HUDEP-2 (cell line): ENCODE data around the gene CDK15.
"Not testable (repeated sequence)": the region's sequence is repeated elsewhere in the genome, so short reads cannot be mapped to it uniquely, and the experiment has no call there.

Experiments
- DNase-seq, 76 experiments: peaks; one replicate each; lab custom pipeline; 2025; ENCODE audit not compliant: unreplicated experiment in 76 of 76; lab: John Stamatoyannopoulos, UW

Gene CDK15

GRCh38 chr2:201806442-201807170 lies at the start of gene CDK15:
CDK15 (plus strand) TSS chr2:201806537; CDS start chr2:201806665, 128 bp downstream.
- DNase-seq: peak in 1 of 76 experiments; percentile 5

- no peak for DNase-seq
Observed at GRCh38 chr2:201758234-201758633, 48.1 kb upstream of the CDK15 start.

DNA sequence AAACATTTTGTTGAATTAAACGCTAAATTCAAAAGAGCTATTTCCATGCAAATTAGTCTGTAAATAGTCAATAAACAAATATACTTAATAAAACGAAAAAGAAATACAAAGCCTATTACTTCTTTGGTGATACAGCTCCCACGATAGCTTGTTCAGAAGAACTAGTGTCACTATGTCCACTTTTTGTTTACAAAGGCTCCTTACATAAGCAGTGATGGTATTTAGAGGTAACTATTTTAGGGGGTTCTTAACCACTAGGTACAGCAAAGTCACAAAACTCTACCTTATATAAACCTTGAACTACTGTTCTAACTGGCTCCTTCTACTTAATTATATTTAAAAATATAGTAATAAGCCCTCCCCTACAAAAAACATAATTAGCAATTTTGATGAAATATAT lies 47.5 kb upstream of the CDK15 start:
- DNase-seq: no peak

- DNase-seq: no peak
Observed at GRCh38 chr2:201759567-201759966, 46.8 kb upstream of the CDK15 start.

DNA sequence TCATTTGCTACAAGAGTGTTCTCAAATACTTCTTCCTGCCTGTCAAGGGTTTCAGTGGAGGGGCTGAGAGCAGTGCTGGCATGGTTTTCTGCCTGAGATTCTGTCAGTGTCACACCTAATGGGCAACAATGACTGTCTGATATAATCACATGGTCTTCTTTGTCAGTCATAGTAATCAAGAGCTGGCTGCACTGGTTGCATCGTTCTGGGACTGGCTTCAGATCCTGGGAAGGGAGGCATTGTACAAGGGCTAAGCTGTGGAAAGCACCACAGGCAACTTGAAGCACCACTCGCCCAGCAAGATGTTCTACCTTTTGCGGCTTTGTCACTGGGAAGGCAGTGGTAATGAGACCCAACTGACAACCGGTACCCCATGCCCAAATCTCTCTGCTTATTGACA lies 45.2 kb upstream of the CDK15 start:
- DNase-seq: no peak

GRCh38 chr2:201764469-201764868 lies 41.9 kb upstream of the CDK15 start:
- not testable (repeated sequence) for DNase-seq

GRCh38 chr2:201765799-201766198 lies 40.5 kb upstream of the CDK15 start:
- no peak for DNase-seq

DNA sequence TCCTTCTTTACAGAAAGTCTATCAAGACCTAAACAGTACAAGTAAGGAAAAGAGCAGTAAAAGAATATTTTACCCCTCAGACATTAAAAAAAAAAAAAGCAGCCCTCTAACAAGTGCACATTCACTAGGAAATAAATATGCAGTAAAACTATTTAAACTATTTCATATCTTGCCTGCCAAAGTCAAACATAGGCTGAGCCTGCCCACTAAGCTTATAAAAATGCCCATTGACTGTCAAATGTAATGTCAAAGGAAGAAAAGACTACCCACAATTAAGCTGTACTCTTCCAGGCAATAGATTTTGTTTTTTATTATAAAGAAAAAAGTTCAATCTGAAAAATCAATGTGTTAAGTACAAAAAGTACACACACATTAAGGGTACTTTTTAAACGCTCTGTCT lies 37.4 kb upstream of the CDK15 start:
- DNase-seq: no peak

DNA sequence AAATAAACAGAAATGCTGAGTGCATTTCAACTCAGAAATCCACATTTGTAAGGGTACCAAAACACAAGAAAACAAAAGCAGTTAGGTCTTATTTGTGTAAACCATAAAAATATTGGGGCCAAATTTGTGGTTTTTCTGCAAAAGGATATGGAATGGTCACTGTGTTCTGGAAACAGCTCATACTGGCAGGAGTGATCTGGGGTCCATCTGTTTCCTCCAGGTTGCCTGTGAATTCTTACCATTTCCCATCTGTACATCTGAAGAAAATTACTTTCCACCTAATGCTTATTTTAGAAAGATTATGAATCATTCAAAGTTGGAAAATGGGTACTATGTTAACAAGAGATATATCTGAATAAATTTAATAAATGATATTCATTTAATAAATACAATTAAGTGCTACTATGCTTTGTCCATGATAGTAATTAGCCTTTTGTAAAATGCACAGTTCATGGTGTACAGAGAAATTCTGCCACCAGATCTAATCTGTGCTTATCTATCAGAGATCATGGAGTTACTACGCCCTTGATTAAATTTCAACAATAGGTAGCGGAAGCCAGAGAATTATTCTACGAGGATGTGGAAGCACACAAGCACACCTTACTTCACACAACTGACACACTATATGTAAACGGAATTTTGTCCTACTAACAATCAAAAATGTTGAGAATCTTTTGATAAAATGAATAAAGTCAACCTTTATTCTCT lies 36.5 kb upstream of the CDK15 start:
- no peak for DNase-seq

- no peak for DNase-seq
Observed at GRCh38 chr2:201773990-201774389, 32.3 kb upstream of the CDK15 start.

- no peak for DNase-seq
Observed at GRCh38 chr2:201774546-201774945, 31.8 kb upstream of the CDK15 start.

DNA sequence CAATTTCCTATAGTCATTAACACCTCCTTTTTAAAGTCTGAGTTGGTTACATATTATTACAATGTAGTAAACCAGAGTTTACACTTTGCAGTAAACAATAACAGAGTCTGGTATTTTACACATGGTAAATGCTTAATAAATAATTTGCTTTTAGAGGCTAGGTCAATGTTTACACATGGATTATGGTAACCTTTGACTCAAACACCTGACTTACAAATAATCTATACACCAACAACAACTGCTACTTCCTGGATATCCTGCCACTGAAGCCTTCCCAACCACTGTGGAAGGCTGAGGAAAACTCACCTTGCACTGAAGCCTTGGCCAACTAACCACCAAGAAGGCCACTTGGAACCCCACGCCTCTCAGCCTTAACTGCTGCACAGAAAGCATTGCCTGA lies 31.0 kb upstream of the CDK15 start:
- DNase-seq: peak in 3 of 76 experiments; percentile 8 to 18 (median 11)

- peak in 1 of 76 experiments; percentile 4 for DNase-seq
Observed at GRCh38 chr2:201777043-201777442, 29.3 kb upstream of the CDK15 start.

DNA sequence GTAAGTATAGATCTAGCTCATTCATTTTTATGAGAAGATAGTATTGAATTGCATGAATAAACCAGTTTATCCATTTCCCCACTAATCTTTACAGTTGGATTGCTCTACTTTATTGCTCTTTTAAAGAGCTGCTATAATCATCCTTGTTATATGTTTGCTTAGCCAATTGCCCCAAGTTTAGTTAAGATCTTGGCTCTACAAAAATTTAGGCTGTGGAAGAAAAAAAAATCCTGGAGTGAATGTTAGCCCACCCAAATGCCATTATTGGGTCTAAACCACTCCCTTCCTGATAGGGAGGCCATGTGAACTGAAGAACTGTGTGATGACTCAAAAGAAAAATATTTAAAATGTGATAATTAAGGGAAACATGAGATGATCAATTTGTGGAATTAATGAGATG lies 28.5 kb upstream of the CDK15 start:
- DNase-seq: no peak

- DNase-seq: peak in 22 of 76 experiments; percentile 12 to 73 (median 40)
Observed at GRCh38 chr2:201779901-201780673, 26.2 kb upstream of the CDK15 start.

DNA sequence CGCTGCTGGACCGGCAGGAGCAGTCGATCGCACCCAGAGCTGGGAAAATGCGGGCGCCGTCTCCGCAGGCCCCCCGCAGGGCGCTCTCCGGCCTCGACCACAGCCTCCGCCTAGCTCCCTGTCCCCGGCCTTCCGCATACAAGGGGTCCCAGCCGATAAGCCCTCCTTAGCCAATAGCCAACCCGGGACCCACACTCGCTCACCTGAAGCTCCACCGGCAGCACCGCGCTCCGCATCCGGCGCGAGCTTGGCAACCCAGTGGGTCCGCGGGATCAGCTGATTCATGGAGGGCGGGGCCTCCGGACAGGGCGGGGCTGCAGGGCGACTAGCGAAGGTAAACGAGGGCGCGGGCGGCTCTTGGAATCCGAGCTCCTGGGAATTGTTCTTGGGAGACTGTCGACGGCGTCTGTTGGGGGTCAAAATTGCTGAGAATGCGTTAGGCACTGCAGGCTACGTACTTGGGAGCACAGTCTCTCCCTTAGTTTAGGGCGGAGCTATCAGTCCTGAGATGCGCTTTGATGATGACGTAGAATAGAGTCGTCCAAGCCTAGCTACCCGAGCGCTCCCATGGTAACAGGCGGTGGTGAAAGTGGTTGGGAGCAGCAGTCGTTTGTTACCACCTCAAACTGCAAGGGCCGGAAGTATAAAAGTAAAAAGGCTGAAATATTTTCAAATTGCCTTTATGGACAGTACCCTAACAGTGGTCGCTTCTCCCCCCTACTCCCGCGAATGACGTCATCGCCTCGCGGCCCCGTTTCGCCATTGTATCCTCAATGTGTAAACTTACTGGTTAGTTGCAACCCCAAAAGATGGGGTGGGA lies 25.5 kb upstream of the CDK15 start, which contains the start of gene ALS2:
ALS2 (minus strand) TSS at position 260 of the 820 bp plus-strand sequence. CDS start 12,048 bp downstream, outside the sequence.
- peak; percentile 48 to 99 (median 90) for DNase-seq

DNA sequence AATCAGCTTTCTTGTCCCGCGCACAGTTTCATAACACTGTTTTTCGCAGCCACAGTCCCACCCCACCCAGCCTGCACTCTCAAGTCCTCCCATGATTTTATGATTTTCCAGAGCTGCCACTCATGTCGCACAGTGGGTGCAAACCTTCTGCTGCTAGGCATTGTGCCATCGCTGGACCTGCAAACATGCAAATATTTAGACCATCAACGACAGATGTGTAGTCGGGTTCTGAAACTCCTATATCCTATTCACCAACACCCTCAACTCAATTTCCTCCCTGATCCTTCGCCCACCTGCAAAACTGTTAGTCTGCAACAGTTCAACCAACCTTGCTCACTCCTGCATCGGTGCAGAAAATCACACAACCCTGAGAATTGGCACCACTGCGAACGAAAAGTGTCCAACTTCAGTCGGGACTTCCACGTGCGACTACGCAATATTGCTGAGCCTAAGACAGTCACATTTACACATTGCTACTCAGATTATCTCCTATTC lies 24.7 kb upstream of the CDK15 start:
- DNase-seq: peak in 47 of 76 experiments; percentile 10 to 67 (median 31)

DNA sequence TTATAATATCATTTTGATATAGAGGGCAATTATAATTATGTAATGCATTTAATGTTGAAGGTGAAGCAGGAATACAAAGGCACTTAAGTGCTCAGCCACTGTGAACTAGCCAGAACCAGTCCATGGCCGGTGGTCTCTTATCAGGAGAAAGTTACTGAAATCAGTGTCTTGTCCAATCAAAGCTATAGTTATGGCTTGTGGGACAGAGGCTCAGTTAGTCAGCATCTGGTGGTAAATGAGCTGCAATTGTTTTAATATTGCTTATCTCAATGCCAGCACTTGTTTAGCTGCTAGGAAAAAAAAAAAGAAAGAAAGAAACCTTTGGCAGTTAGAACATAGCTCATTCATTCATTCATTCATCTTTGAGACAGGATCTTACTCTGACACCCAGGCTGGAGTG lies 21.8 kb upstream of the CDK15 start:
- peak in 14 of 76 experiments; percentile 16 to 66 (median 43) for DNase-seq

- peak in 66 of 76 experiments; percentile 13 to 87 (median 54) for DNase-seq
Observed at GRCh38 chr2:201785135-201785534, 21.2 kb upstream of the CDK15 start.

DNA sequence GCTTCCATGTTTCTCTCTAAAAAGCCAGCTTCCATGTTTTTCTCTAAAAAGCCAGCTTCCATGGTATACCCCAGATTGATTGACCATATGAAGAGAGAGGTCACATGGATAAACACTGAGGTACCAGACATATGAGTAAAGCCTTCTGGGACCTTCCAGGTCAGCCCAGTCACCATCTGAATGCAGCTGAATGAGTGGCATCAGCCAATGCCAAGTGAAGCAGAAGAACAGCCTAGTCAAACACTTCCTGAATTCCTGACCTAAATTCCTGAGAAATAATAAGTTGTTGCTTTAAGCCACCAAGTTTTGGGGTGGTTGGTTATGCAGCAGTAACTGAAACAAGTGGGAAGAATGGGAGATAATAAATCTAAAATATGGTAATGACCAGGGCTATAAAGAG lies 19.9 kb upstream of the CDK15 start:
- DNase-seq: no peak
